ENCODE results near the gene ALDH1A3.

The ALDH1A3 gene

GRCh38 chr15:100925480-100925879 lies 45.8 kb downstream of the ALDH1A3 start:
- no peak overlapping the region for H3K27ac ChIP-seq
- TF ChIP-seq CTCF (IDR thresholded peaks at IDR 0.05) = no peak
- no peak overlapping the region for H3K4me3 ChIP-seq
- DNase-seq (ENCODE audit: low spot score) = no peak

GRCh38 chr15:100926258-100926657 lies 46.6 kb downstream of the ALDH1A3 start:
- DNase-seq (ENCODE audit: low spot score) = no peak
- TF ChIP-seq CTCF (IDR thresholded peaks at IDR 0.05) = no peak
- H3K4me3 ChIP-seq = no peak overlapping the region
- no peak overlapping the region for H3K27ac ChIP-seq

GRCh38 chr15:100926971-100927756 lies 47.5 kb downstream of the ALDH1A3 start:
- Histone ChIP-seq H3K27ac (no peak overlapping the region), H3K4me3 (no peak overlapping the region)
- DNase-seq (ENCODE audit: low spot score) = no peak
- TF ChIP-seq CTCF (IDR thresholded peaks at IDR 0.05) = no peak

- no peak for DNase-seq (ENCODE audit: low spot score)
- no peak overlapping the region for H3K27ac ChIP-seq
- H3K4me3 ChIP-seq = no peak overlapping the region
- no peak for TF ChIP-seq CTCF (IDR thresholded peaks at IDR 0.05)
These were observed 49.1 kb downstream of the ALDH1A3 start for GRCh38 chr15:100928632-100929280.

- Histone ChIP-seq H3K27ac (no peak overlapping the region), H3K4me3 (no peak overlapping the region)
- no peak for TF ChIP-seq CTCF (IDR thresholded peaks at IDR 0.05)
- DNase-seq (ENCODE audit: low spot score) = no peak
These were observed 50.0 kb downstream of the ALDH1A3 start for GRCh38 chr15:100929641-100930042.

GRCh38 chr15:100930306-100930848 lies 50.7 kb downstream of the ALDH1A3 start:
- H3K27ac ChIP-seq = no peak overlapping the region
- TF ChIP-seq CTCF (IDR thresholded peaks at IDR 0.05) = no peak
- no peak for DNase-seq (ENCODE audit: low spot score)
- H3K4me3 ChIP-seq = no peak overlapping the region

Measured in coronary artery (tissue), 2 donors.